ENCODE results near the gene ATP2C2. TPM values are rescaled to one million over a fixed set of nuclear protein-coding genes. Genes with fewer than 3 reads are reported as not detected.

The ATP2C2 gene
- total and polyA plus RNA-seq, 7 donors, result 2.5 to 60.7 (median 7.2) TPM; not detected in 2

- Histone ChIP-seq H3K4me1 (peaks cover 0 to 11% (median 6%) of the 10 kb centered on the region in 4 donors), H3K4me3 (no peak overlapping the region), H3K27ac (no peak overlapping the region), H3K36me3 (peaks cover 3 to 42% (median 16%) of the 10 kb centered on the region in 4 donors), H3K9me3 (no peaks in the 10 kb centered on the region), H3K27me3 (no peaks in the 10 kb centered on the region)
- intact Hi-C loops (cut with DNase I), result loop anchor here (10.0 kb wide), 3 partner anchors 296 to 526 kb away; partner anchors contain the start of genes OSGIN1 and TAF1C
- WGBS, 2 donors, result 78 to 93% methylated on average over 26 of the region's 26 CpGs
- TF ChIP-seq POLR2AphosphoS5 (IDR thresholded peaks at IDR 0.05), result no peak
- TF ChIP-seq CTCF (IDR thresholded peaks at IDR 0.05), result no peak
- TF ChIP-seq POLR2A (IDR thresholded peaks at IDR 0.05), result no peak
- no peak for TF ChIP-seq EP300 (IDR thresholded peaks at IDR 0.05)
- no peak for DNase-seq
Measured at GRCh38 chr16:84481051-84481735, 112.9 kb downstream of the ATP2C2 start.

GRCh38 chr16:84482001-84482891, 113.9 kb downstream of the ATP2C2 start:
- H3K4me3 ChIP-seq, result no peak overlapping the region
- 88 to 91% methylated on average over 33 of the region's 33 CpGs for WGBS, 2 donors
- intact Hi-C loops (cut with DNase I), result loop anchor here (10.0 kb wide), 3 partner anchors 297 to 527 kb away; partner anchors contain the start of genes OSGIN1 and TAF1C
- no peak overlapping the region for H3K27ac ChIP-seq
- no peak for DNase-seq
- peaks cover 9 to 53% (median 24%) of the 10 kb centered on the region in 4 donors for H3K36me3 ChIP-seq
- no peaks in the 10 kb centered on the region for H3K27me3 ChIP-seq
- peaks cover 0 to 11% (median 6%) of the 10 kb centered on the region in 4 donors for H3K4me1 ChIP-seq
- TF ChIP-seq POLR2AphosphoS5 (IDR thresholded peaks at IDR 0.05), result no peak
- TF ChIP-seq EP300 (IDR thresholded peaks at IDR 0.05), result no peak
- no peak for TF ChIP-seq CTCF (IDR thresholded peaks at IDR 0.05)
- no peak for TF ChIP-seq POLR2A (IDR thresholded peaks at IDR 0.05)
- H3K9me3 ChIP-seq, result no peaks in the 10 kb centered on the region

- no peak for TF ChIP-seq POLR2AphosphoS5 (IDR thresholded peaks at IDR 0.05)
- TF ChIP-seq CTCF (IDR thresholded peaks at IDR 0.05), result no peak
- TF ChIP-seq POLR2A (IDR thresholded peaks at IDR 0.05), result no peak
- no peak for TF ChIP-seq EP300 (IDR thresholded peaks at IDR 0.05)
- DNase-seq, result no peak
- 92 to 97% methylated on average over 25 of the region's 25 CpGs for WGBS, 2 donors
- Histone ChIP-seq H3K27me3 (no peaks in the 10 kb centered on the region), H3K4me3 (no peak overlapping the region), H3K4me1 (peaks cover 0 to 8% (median 4%) of the 10 kb centered on the region in 4 donors), H3K9me3 (no peaks in the 10 kb centered on the region), H3K36me3 (peaks cover 11 to 62% (median 26%) of the 10 kb centered on the region in 4 donors), H3K27ac (no peak overlapping the region)
- intact Hi-C loops (cut with DNase I), result loop anchor here (10.0 kb wide), 3 partner anchors 298 to 528 kb away; partner anchors contain the start of genes OSGIN1 and TAF1C
Measured at GRCh38 chr16:84482951-84483881, 114.9 kb downstream of the ATP2C2 start.
